Motor neuron (in vitro differentiated cells): ENCODE results near the gene C3orf62. TPM values are rescaled to one million over a fixed set of nuclear protein-coding genes. Genes with fewer than 3 reads are reported as not detected.
"Not testable (repeated sequence)": the region's sequence is repeated elsewhere in the genome, so short reads cannot be mapped to it uniquely, and the experiment has no call there.

Experiments used
- ATAC-seq, 8 experiments: fragments of 200-7000 bp; cut with Tn5 transposase; replicated peaks in 6 of 8; 2 replicates each; pipeline ENCODE4 v1.8.0; 2021; ENCODE audit warnings: mild to moderate bottlenecking in 8 of 8, moderate library complexity in 8 of 8
- H3K27ac ChIP-seq, 2 donors: fragments of 250-450 bp; sonication (Bioruptor Pico); 2 replicates each; pipeline ENCODE4 v1.9.0; 2021; ENCODE audit warnings: antibody characterized with exemption in 2 of 2, mild to moderate bottlenecking in 2 of 2, moderate library complexity in 1 of 2
- H3K4me1 ChIP-seq, 2 donors: fragments of 250-450 bp; sonication (Bioruptor Pico); replicated peaks in 1 of 2; 2 replicates each; pipeline ENCODE4 v1.6.1; 2021; ENCODE audit warnings: antibody characterized with exemption in 2 of 2, mild to moderate bottlenecking in 2 of 2, moderate library complexity in 1 of 2
- H3K4me3 ChIP-seq, 5 donors: fragments of 250-450 bp; sonication (Bioruptor Pico); 2 replicates each; pipeline ENCODE4 v1.9.0; 2021; ENCODE audit warnings: antibody characterized with exemption in 5 of 5, mild to moderate bottlenecking in 5 of 5, moderate library complexity in 4 of 5
- WGBS, 10 experiments: fragments of 450-650 bp; shearing (Covaris generic); methylation state at CpG; one replicate each; pipeline ENCODE4 v1.0.0; 2022; 5-methylcytosine and 5-hydroxymethylcytosine counted together
- in situ Hi-C, 9 experiments: fragments of 400-800 bp; cut with MboI; loops; one replicate each; pipeline ENCODE4 v1.15.0; 2021; ENCODE audit warnings: low sequenced_read_pairs in 9 of 9, low pct_unique_long_range_greater_than_20kb in 2 of 9; ENCODE audit not compliant: unreplicated experiment in 9 of 9
- total RNA-seq, 8 experiments: library from RNA; unstranded; fragments of 300-600 nt; gene quantifications; 2 replicates each; pipeline versions ENCODE4 v1.2.3 to v1.2.4, GENCODE V29; 2022

C3orf62 gene
- total RNA-seq, 8 experiments from 2014 or later = 1.7 to 12.6 (median 5.0) TPM

- H3K4me1 ChIP-seq = peaks cover 0 to 15% of the 10 kb centered on the region in 2 donors
- no peak for ATAC-seq
- H3K27ac ChIP-seq = no peak overlapping the region
- no peak overlapping the region for H3K4me3 ChIP-seq
- 26 to 100% (median 75%) methylated on average over 1 to 5 of the region's 5 CpGs for WGBS, 10 experiments
- in situ Hi-C loops = no loop called here
Observed at GRCh38 chr3:49260806-49261324, 16.2 kb downstream of the C3orf62 start.

GRCh38 chr3:49257187-49257586, 19.8 kb downstream of the C3orf62 start:
- Histone ChIP-seq H3K4me3 (no peak overlapping the region), H3K4me1 (peaks cover 0 to 17% of the 10 kb centered on the region in 2 donors), H3K27ac (no peak overlapping the region)
- in situ Hi-C loops = no loop called here
- peak in 1 of 8 experiments; percentile 10 for ATAC-seq
- 40 to 100% (median 60%) methylated on average over 1 to 2 of the region's 3 CpGs; no CpG with 5 or more reads in 4 of the 10 experiments for WGBS, 10 experiments

GRCh38 chr3:49255718-49256511, 21.1 kb downstream of the C3orf62 start:
- no peak overlapping the region for H3K4me3 ChIP-seq
- no peak overlapping the region for H3K27ac ChIP-seq
- WGBS, 10 experiments = 59 to 100% (median 80%) methylated on average over 1 to 4 of the region's 6 CpGs; no CpG with 5 or more reads in 3 of the 10 experiments
- ATAC-seq = peak in 1 of 8 experiments; percentile 28
- H3K4me1 ChIP-seq = peaks cover 0 to 18% of the 10 kb centered on the region in 2 donors
- in situ Hi-C loops = no loop called here

- 50 to 64% (median 60%) methylated on average over 1 of the region's 1 CpG; no CpG with 5 or more reads in 7 of the 10 experiments for WGBS, 10 experiments
- peak in 3 of 8 experiments; percentile 36 to 52 (median 46) for ATAC-seq
- peaks cover 5 to 26% of the 10 kb centered on the region in 2 donors for H3K4me1 ChIP-seq
- in situ Hi-C loops = no loop called here
- no peak overlapping the region for H3K27ac ChIP-seq
- no peak overlapping the region for H3K4me3 ChIP-seq
Observed at GRCh38 chr3:49255112-49255511, 21.9 kb downstream of the C3orf62 start.

- in situ Hi-C loops = no loop called here
- no peak overlapping the region for H3K4me3 ChIP-seq
- peaks cover 8 to 35% of the 10 kb centered on the region in 2 donors for H3K4me1 ChIP-seq
- no peak overlapping the region for H3K27ac ChIP-seq
- no peak for ATAC-seq
- 64 to 93% (median 72%) methylated on average over 1 to 3 of the region's 3 CpGs; no CpG with 5 or more reads in 2 of the 10 experiments for WGBS, 10 experiments
Observed at GRCh38 chr3:49253512-49253911, 23.5 kb downstream of the C3orf62 start.

GRCh38 chr3:49248840-49249227, 28.2 kb downstream of the C3orf62 start:
- ATAC-seq = peak in 7 of 8 experiments; percentile 68 to 93 (median 77)
- peaks cover 8 to 18% of the 10 kb centered on the region in 2 donors for H3K4me1 ChIP-seq
- H3K27ac ChIP-seq = no peak overlapping the region
- H3K4me3 ChIP-seq = no peak overlapping the region
- in situ Hi-C loops = no loop called here

- H3K4me3 ChIP-seq = no peak overlapping the region
- no peak overlapping the region for H3K27ac ChIP-seq
- in situ Hi-C loops = no loop called here
- peak in 3 of 8 experiments; percentile 32 to 63 (median 38) for ATAC-seq
- WGBS, 10 experiments = 0 to 80% (median 8%) methylated on average over 1 of the region's 1 CpG; no CpG with 5 or more reads in 6 of the 10 experiments
- peaks cover 0 to 5% of the 10 kb centered on the region in 2 donors for H3K4me1 ChIP-seq
Observed at GRCh38 chr3:49244581-49245205, 32.3 kb downstream of the C3orf62 start.

GRCh38 chr3:49240091-49240490, 36.9 kb downstream of the C3orf62 start:
- WGBS, 10 experiments = 80 to 100% (median 92%) methylated on average over 1 to 9 of the region's 11 CpGs; no CpG with 5 or more reads in 1 of the 10 experiments
- peaks cover 13 to 15% of the 10 kb centered on the region in 2 donors for H3K4me1 ChIP-seq
- ATAC-seq, H3K4me3 ChIP-seq, H3K27ac ChIP-seq, in situ Hi-C loops: not testable (repeated sequence)

- ATAC-seq = peak in 7 of 8 experiments; percentile 50 to 95 (median 94)
- H3K4me3 ChIP-seq = no peak overlapping the region
- in situ Hi-C loops = no loop called here
Observed at GRCh38 chr3:49238274-49239127, 38.5 kb downstream of the C3orf62 start.

GRCh38 chr3:49237344-49237743, 39.7 kb downstream of the C3orf62 start:
- Histone ChIP-seq H3K4me3 (no peak overlapping the region), H3K4me1 (peaks cover 13 to 15% of the 10 kb centered on the region in 2 donors), H3K27ac (no peak overlapping the region)
- WGBS, 10 experiments = 69 to 100% (median 97%) methylated on average over 1 to 3 of the region's 3 CpGs; no CpG with 5 or more reads in 1 of the 10 experiments
- in situ Hi-C loops = no loop called here
- no peak for ATAC-seq

More at GRCh38 chr3:49238274-49239127, 38.5 kb downstream of the C3orf62 start:
- peak overlapping the region; percentile 79 to 80 for H3K27ac ChIP-seq
- WGBS, 10 experiments = 20 to 77% (median 45%) methylated on average over 2 to 8 of the region's 9 CpGs; no CpG with 5 or more reads in 1 of the 10 experiments
- peaks cover 13 to 15% of the 10 kb centered on the region in 2 donors for H3K4me1 ChIP-seq

- H3K27ac ChIP-seq = no peak overlapping the region
- no peak overlapping the region for H3K4me3 ChIP-seq
- in situ Hi-C loops = no loop called here
- H3K4me1 ChIP-seq = peaks cover 13 to 15% of the 10 kb centered on the region in 2 donors
- ATAC-seq = no peak
Observed at GRCh38 chr3:49236226-49236625, 40.8 kb downstream of the C3orf62 start.

GRCh38 chr3:49228817-49229216, 48.2 kb downstream of the C3orf62 start:
- ATAC-seq, H3K4me1 ChIP-seq, in situ Hi-C loops, H3K4me3 ChIP-seq, H3K27ac ChIP-seq: not testable (repeated sequence)
- WGBS, 10 experiments = 80 to 100% (median 87%) methylated on average over 1 to 5 of the region's 5 CpGs; no CpG with 5 or more reads in 3 of the 10 experiments
